KMS-11 (cell line): ENCODE results near the gene TMOD2.

Experiments used
- H2AFZ ChIP-seq: fragments of 200-600 bp; sonication (generic); 2 replicates; pipeline ENCODE4 v1.6.1; 2016; ENCODE audit warnings: antibody characterized with exemption, mixed run types, low read depth
- H3K27ac ChIP-seq: fragments of 200-600 bp; sonication (generic); 2 replicates; pipeline ENCODE4 v1.6.1; 2016; ENCODE audit warnings: mild to moderate bottlenecking, mixed run types
- H3K27me3 ChIP-seq: fragments of 200-600 bp; sonication (generic); 2 replicates; pipeline ENCODE4 v1.6.1; 2017; ENCODE audit warnings: mild to moderate bottlenecking, low read depth, mixed run types, moderate library complexity; ENCODE audit not compliant: insufficient read depth
- H3K36me3 ChIP-seq: fragments of 200-600 bp; sonication (generic); 2 replicates; pipeline ENCODE4 v1.6.1; 2017; ENCODE audit warnings: mild to moderate bottlenecking, mixed run types; ENCODE audit not compliant: insufficient read depth
- H3K4me1 ChIP-seq: fragments of 200-600 bp; sonication (generic); 2 replicates; pipeline ENCODE4 v1.6.1; 2016; ENCODE audit warnings: mild to moderate bottlenecking, low read depth, mixed run types; ENCODE audit not compliant: poor library complexity, severe bottlenecking
- H3K4me2 ChIP-seq: fragments of 200-600 bp; sonication (generic); 2 replicates; pipeline ENCODE4 v1.7.0; 2016; ENCODE audit warnings: mild to moderate bottlenecking, mixed run types
- H3K4me3 ChIP-seq: fragments of 200-600 bp; sonication (generic); IDR thresholded peaks from 2 replicates; pipeline ENCODE4 v1.6.1; 2017; ENCODE audit warnings: low read depth, low read length, mixed read lengths; ENCODE audit not compliant: insufficient read depth
- H3K79me2 ChIP-seq: fragments of 200-600 bp; sonication (generic); 2 replicates; pipeline ENCODE4 v1.6.1; 2016; ENCODE audit warnings: low read depth, mixed run types; ENCODE audit not compliant: insufficient read depth
- H3K9ac ChIP-seq: fragments of 200-600 bp; sonication (generic); 2 replicates; pipeline ENCODE4 v1.6.1; 2016; ENCODE audit warnings: mild to moderate bottlenecking, mixed run types
- H4K20me1 ChIP-seq: fragments of 200-600 bp; sonication (generic); 2 replicates; pipeline ENCODE4 v1.6.1; 2016; ENCODE audit warnings: mild to moderate bottlenecking, mixed run types; ENCODE audit not compliant: insufficient read depth
- CTCF ChIP-seq: fragments of 200-600 bp; sonication (generic); conservative IDR thresholded peaks from 2 replicates; pipeline ENCODE4 v1.6.1; 2017; ENCODE audit warnings: low read depth, mild to moderate bottlenecking, antibody characterized with exemption, low read length, moderate library complexity, mixed read lengths

The TMOD2 gene

GRCh38 chr15:51837792-51838251 lies 86.4 kb downstream of the TMOD2 start:
- TF ChIP-seq CTCF = no peak
- Histone ChIP-seq H3K79me2 (peaks cover 82% of the 10 kb centered on the region), H3K27me3 (no peaks in the 10 kb centered on the region), H4K20me1 (peaks cover 6% of the 10 kb centered on the region; the same call in 1 of the 2 replicates), H3K4me1 (peaks cover 52% of the 10 kb centered on the region), H3K27ac (no peak overlapping the region), H3K4me2 (no peak overlapping the region), H3K4me3 (no peak overlapping the region), H3K9ac (no peak overlapping the region), H2AFZ (no peak overlapping the region), H3K36me3 (no peaks in the 10 kb centered on the region)

GRCh38 chr15:51838270-51838669 lies 86.9 kb downstream of the TMOD2 start:
- peaks cover 8% of the 10 kb centered on the region; the same call in 1 of the 2 replicates for H4K20me1 ChIP-seq
- H3K4me3 ChIP-seq = no peak overlapping the region
- no peak overlapping the region for H3K27ac ChIP-seq
- H3K9ac ChIP-seq = no peak overlapping the region
- H3K27me3 ChIP-seq = no peaks in the 10 kb centered on the region
- no peak for TF ChIP-seq CTCF
- H3K4me2 ChIP-seq = no peak overlapping the region
- H2AFZ ChIP-seq = no peak overlapping the region
- no peaks in the 10 kb centered on the region for H3K36me3 ChIP-seq
- H3K4me1 ChIP-seq = peaks cover 55% of the 10 kb centered on the region
- H3K79me2 ChIP-seq = peaks cover 82% of the 10 kb centered on the region

- no peak overlapping the region for H3K4me2 ChIP-seq
- TF ChIP-seq CTCF = no peak
- H2AFZ ChIP-seq = no peak overlapping the region
These were observed 89.3 kb downstream of the TMOD2 start for GRCh38 chr15:51840692-51841091.

GRCh38 chr15:51841406-51842040 lies 90.1 kb downstream of the TMOD2 start:
- no peak overlapping the region for H3K27ac ChIP-seq
- no peaks in the 10 kb centered on the region for H3K36me3 ChIP-seq
- H3K4me3 ChIP-seq = no peak overlapping the region
- no peaks in the 10 kb centered on the region for H3K27me3 ChIP-seq
- TF ChIP-seq CTCF = no peak
- H3K4me2 ChIP-seq = no peak overlapping the region
- peaks cover 48% of the 10 kb centered on the region for H3K4me1 ChIP-seq
- no peak overlapping the region for H3K9ac ChIP-seq
- H4K20me1 ChIP-seq = peaks cover 8% of the 10 kb centered on the region
- peaks cover 77% of the 10 kb centered on the region; the same call in 1 of the 2 replicates for H3K79me2 ChIP-seq
- H2AFZ ChIP-seq = no peak overlapping the region

More at GRCh38 chr15:51840692-51841091, 89.3 kb downstream of the TMOD2 start:
- Histone ChIP-seq H4K20me1 (peaks cover 8% of the 10 kb centered on the region), H3K36me3 (no peaks in the 10 kb centered on the region), H3K27me3 (no peaks in the 10 kb centered on the region), H3K79me2 (peaks cover 82% of the 10 kb centered on the region; the same call in 1 of the 2 replicates), H3K9ac (no peak overlapping the region), H3K4me3 (no peak overlapping the region), H3K27ac (no peak overlapping the region), H3K4me1 (peaks cover 50% of the 10 kb centered on the region)
